Measurements from ENCODE around the gene RNU6-1. TPM values are rescaled to one million over a fixed set of nuclear protein-coding genes. Genes with fewer than 3 reads are reported as not detected.

RNU6-1 gene
- total and polyA plus RNA-seq, 2 donors (not counting 1 experiment from before 2014, with no cell fraction given): not detected

GRCh38 chr15:67849538-67849937 is 9.7 kb upstream of the RNU6-1 start:
- Histone ChIP-seq H3K9me3 (ENCODE audit: control extremely low read depth in 1 of 3, control insufficient read depth in 2 of 3, insufficient read depth in 1 of 3, low read length in 2 of 3) (peaks cover 0 to 10% (median 5%) of the 10 kb centered on the region in 3 donors), H3K27ac (ENCODE audit: low read length in 2 of 2) (no peak overlapping the region), H4K20me1 (ENCODE audit: control insufficient read depth, insufficient read depth, low read length, poor library complexity, severe bottlenecking) (no peaks in the 10 kb centered on the region), H3K9ac (ENCODE audit: low read length) (no peak overlapping the region), H3K4me1 (ENCODE audit: control insufficient read depth in 2 of 2, insufficient read depth in 2 of 2, low read length in 2 of 2) (peaks cover 3 to 15% of the 10 kb centered on the region in 2 donors), H2AFZ (ENCODE audit: insufficient read depth, low read depth, low read length, poor library complexity, severe bottlenecking) (no peak overlapping the region), H3K36me3 (replicated peaks in 1 of 2; ENCODE audit: control extremely low read depth in 1 of 2, control insufficient read depth in 1 of 2, extremely low read depth in 1 of 2, insufficient read depth in 2 of 2, low read length in 1 of 2) (no peaks in the 10 kb centered on the region), H3K79me2 (ENCODE audit: control insufficient read depth, insufficient read depth, low read length) (no peaks in the 10 kb centered on the region), H3K27me3 (replicated peaks in 1 of 4; ENCODE audit: control extremely low read depth in 1 of 4, control insufficient read depth in 3 of 4, insufficient read depth in 4 of 4, low read length in 3 of 4) (peaks cover 0 to 12% (median 4%) of the 10 kb centered on the region in 4 experiments), H3K4me2 (replicated peaks; ENCODE audit: low read depth, low read length, poor library complexity, severe bottlenecking) (no peak overlapping the region), H3K4me3 (ENCODE audit: control extremely low read depth in 1 of 5, extremely low read depth in 1 of 5, insufficient read depth in 1 of 5, low read depth in 2 of 5, low read length in 4 of 5) (no peak overlapping the region)
- ChIA-PET POLR2A (no interaction called here), CTCF (no interaction called here)
- DNase-seq (no peak), ATAC-seq (ENCODE audit: low read depth) (no peak)
- WGBS (ENCODE audit: insufficient coverage): no CpG with 5 or more reads among the region's 1 CpG
- intact Hi-C loops (cut with micrococcal nuclease): loop anchor here (10.0 kb wide), 2 partner anchors 965 to 1145 kb away; partner anchors contain the start of gene SMAD6
- H3K27ac Mint-ChIP-seq: no peak overlapping the region
- TF ChIP-seq CTCF (IDR thresholded peaks at IDR 0.05) (no peak), EZH2 (IDR thresholded peaks at IDR 0.05; ENCODE audit: borderline replicate concordance, insufficient read depth, low read depth, low read length, poor library complexity, severe bottlenecking) (no peak)
- no peak overlapping the region for H3K4me3 Mint-ChIP-seq
- peaks cover 19% of the 10 kb centered on the region for H3K4me1 Mint-ChIP-seq
- H3K27me3 Mint-ChIP-seq: peaks cover 10% of the 10 kb centered on the region
- peaks cover 2% of the 10 kb centered on the region for H3K9me3 Mint-ChIP-seq (ENCODE audit: insufficient read depth)

- H3K27me3 ChIP-seq (replicated peaks in 1 of 4; ENCODE audit: control extremely low read depth in 1 of 4, control insufficient read depth in 3 of 4, insufficient read depth in 4 of 4, low read length in 3 of 4): peaks cover 0 to 12% (median 4%) of the 10 kb centered on the region in 4 experiments
- no peak for TF ChIP-seq CTCF (IDR thresholded peaks at IDR 0.05)
- TF ChIP-seq EZH2 (IDR thresholded peaks at IDR 0.05; ENCODE audit: borderline replicate concordance, insufficient read depth, low read depth, low read length, poor library complexity, severe bottlenecking): no peak
- 90% methylated on average over 2 of the region's 5 CpGs for WGBS (ENCODE audit: insufficient coverage)
- Mint-ChIP-seq H3K4me1 (peaks cover 13% of the 10 kb centered on the region), H3K27ac (no peak overlapping the region), H3K4me3 (no peak overlapping the region), H3K27me3 (peaks cover 10% of the 10 kb centered on the region), H3K9me3 (ENCODE audit: insufficient read depth) (peaks cover 2% of the 10 kb centered on the region)
- H3K79me2 ChIP-seq (ENCODE audit: control insufficient read depth, insufficient read depth, low read length): no peaks in the 10 kb centered on the region
- no peak overlapping the region for H2AFZ ChIP-seq (ENCODE audit: insufficient read depth, low read depth, low read length, poor library complexity, severe bottlenecking)
- POLR2A ChIA-PET: no interaction called here
- peaks cover 0 to 5% (median 1%) of the 10 kb centered on the region in 3 donors for H3K9me3 ChIP-seq (ENCODE audit: control extremely low read depth in 1 of 3, control insufficient read depth in 2 of 3, insufficient read depth in 1 of 3, low read length in 2 of 3)
- H3K4me3 ChIP-seq (ENCODE audit: control extremely low read depth in 1 of 5, extremely low read depth in 1 of 5, insufficient read depth in 1 of 5, low read depth in 2 of 5, low read length in 4 of 5): no peak overlapping the region
- H3K4me2 ChIP-seq (replicated peaks; ENCODE audit: low read depth, low read length, poor library complexity, severe bottlenecking): no peak overlapping the region
- no peak overlapping the region for H3K9ac ChIP-seq (ENCODE audit: low read length)
- peaks cover 5 to 10% of the 10 kb centered on the region in 2 donors for H3K4me1 ChIP-seq (ENCODE audit: control insufficient read depth in 2 of 2, insufficient read depth in 2 of 2, low read length in 2 of 2)
- CTCF ChIA-PET: no interaction called here
- H3K27ac ChIP-seq (ENCODE audit: low read length in 2 of 2): no peak overlapping the region
- intact Hi-C loops (cut with micrococcal nuclease): loop anchor here (10.0 kb wide), 2 partner anchors 969 to 1141 kb away; partner anchors contain the start of gene SMAD6
- ATAC-seq (ENCODE audit: low read depth) (no peak), DNase-seq (no peak)
- no peaks in the 10 kb centered on the region for H3K36me3 ChIP-seq (replicated peaks in 1 of 2; ENCODE audit: control extremely low read depth in 1 of 2, control insufficient read depth in 1 of 2, extremely low read depth in 1 of 2, insufficient read depth in 2 of 2, low read length in 1 of 2)
- no peaks in the 10 kb centered on the region for H4K20me1 ChIP-seq (ENCODE audit: control insufficient read depth, insufficient read depth, low read length, poor library complexity, severe bottlenecking)
Observed at GRCh38 chr15:67845974-67846373, 6.1 kb upstream of the RNU6-1 start.

Measured in B cell (primary cell).